Measurements from ENCODE around the gene ACO2.
"Not testable (repeated sequence)": the region's sequence is repeated elsewhere in the genome, so short reads cannot be mapped to it uniquely, and the experiment has no call there.

Gene ACO2

GRCh38 chr22:41548830-41549211 is 79.9 kb downstream of the ACO2 start:
- H3K4me3 ChIP-seq (replicated peaks; ENCODE audit: low read depth, low read length) = no peak overlapping the region
- TF ChIP-seq, protein P1, sequence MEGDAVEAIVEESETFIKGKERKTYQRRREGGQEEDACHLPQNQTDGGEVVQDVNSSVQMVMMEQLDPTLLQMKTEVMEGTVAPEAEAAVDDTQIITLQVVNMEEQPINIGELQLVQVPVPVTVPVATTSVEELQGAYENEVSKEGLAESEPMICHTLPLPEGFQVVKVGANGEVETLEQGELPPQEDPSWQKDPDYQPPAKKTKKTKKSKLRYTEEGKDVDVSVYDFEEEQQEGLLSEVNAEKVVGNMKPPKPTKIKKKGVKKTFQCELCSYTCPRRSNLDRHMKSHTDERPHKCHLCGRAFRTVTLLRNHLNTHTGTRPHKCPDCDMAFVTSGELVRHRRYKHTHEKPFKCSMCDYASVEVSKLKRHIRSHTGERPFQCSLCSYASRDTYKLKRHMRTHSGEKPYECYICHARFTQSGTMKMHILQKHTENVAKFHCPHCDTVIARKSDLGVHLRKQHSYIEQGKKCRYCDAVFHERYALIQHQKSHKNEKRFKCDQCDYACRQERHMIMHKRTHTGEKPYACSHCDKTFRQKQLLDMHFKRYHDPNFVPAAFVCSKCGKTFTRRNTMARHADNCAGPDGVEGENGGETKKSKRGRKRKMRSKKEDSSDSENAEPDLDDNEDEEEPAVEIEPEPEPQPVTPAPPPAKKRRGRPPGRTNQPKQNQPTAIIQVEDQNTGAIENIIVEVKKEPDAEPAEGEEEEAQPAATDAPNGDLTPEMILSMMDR (IDR thresholded peaks at IDR 0.05; ENCODE audit: low read depth, low read length, missing control alignments) = no peak
- DNase-seq (ENCODE audit: extremely low read depth, low read depth) = no peak

DNA sequence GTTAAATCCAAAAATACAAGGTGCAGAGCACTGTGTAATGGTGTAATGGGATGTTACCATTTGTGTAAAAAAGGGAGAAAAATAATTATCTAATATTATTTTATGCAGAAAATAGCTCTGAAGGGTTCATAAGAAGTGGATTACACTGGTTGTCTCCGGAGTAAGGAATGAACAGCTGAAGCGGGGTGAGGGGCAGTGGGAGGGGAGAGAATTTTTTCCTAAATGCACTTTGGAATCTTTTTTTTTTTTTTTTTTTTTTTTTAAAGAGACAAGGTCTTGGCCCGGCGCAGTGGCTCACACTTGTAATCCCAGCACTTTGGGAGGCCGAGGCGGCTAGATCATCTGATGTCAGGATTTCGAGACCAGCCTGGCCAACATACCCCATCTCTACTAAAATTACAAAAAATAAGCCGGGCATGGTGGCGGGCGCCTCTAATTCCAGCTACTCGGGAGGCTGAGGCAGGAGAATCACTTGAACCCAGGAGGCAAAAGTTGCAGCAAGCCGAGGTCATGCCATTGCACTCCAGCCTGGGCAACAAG is 82.1 kb downstream of the ACO2 start:
- DNase-seq (ENCODE audit: extremely low read depth, low read depth) = no peak
- H3K4me3 ChIP-seq (replicated peaks; ENCODE audit: low read depth, low read length) = no peak overlapping the region
- TF ChIP-seq, protein P1 (IDR thresholded peaks at IDR 0.05; ENCODE audit: low read depth, low read length, missing control alignments) = no peak

- no peak overlapping the region for H3K4me3 ChIP-seq (replicated peaks; ENCODE audit: low read depth, low read length)
- TF ChIP-seq, protein P1 (IDR thresholded peaks at IDR 0.05; ENCODE audit: low read depth, low read length, missing control alignments) = no peak
Measured at GRCh38 chr22:41551877-41552582, 83.1 kb downstream of the ACO2 start.

GRCh38 chr22:41555325-41555982 is 86.5 kb downstream of the ACO2 start:
- TF ChIP-seq, protein P1 (IDR thresholded peaks at IDR 0.05; ENCODE audit: low read depth, low read length, missing control alignments) = no peak
- DNase-seq (ENCODE audit: extremely low read depth, low read depth) = no peak
- H3K4me3 ChIP-seq (replicated peaks; ENCODE audit: low read depth, low read length) = no peak overlapping the region

More at GRCh38 chr22:41551877-41552582, 83.1 kb downstream of the ACO2 start:
- no peak for DNase-seq (ENCODE audit: extremely low read depth, low read depth)

DNA sequence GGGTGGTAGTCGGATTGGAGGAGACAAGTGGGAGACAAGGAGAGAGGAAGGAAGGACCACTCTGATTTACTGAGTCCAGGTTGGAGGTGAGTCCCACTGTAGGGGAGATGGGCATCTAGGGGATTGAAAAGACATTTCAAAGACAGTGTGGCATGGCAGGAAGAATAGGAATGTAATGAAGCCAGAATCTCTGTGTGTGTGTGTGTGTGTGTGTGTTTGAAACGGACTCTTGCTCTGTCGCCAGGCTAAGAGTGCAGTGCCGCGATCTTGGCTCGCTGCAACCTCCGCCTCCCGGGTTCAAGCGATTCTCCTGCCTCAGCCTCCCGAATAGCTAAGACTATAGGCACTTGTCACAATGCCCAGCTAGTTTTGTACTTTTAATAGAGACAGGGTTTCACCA is 87.6 kb downstream of the ACO2 start:
- TF ChIP-seq, protein P1 (IDR thresholded peaks at IDR 0.05; ENCODE audit: low read depth, low read length, missing control alignments) = no peak
- no peak for DNase-seq (ENCODE audit: extremely low read depth, low read depth)
- H3K4me3 ChIP-seq (replicated peaks; ENCODE audit: low read depth, low read length) = no peak overlapping the region

DNA sequence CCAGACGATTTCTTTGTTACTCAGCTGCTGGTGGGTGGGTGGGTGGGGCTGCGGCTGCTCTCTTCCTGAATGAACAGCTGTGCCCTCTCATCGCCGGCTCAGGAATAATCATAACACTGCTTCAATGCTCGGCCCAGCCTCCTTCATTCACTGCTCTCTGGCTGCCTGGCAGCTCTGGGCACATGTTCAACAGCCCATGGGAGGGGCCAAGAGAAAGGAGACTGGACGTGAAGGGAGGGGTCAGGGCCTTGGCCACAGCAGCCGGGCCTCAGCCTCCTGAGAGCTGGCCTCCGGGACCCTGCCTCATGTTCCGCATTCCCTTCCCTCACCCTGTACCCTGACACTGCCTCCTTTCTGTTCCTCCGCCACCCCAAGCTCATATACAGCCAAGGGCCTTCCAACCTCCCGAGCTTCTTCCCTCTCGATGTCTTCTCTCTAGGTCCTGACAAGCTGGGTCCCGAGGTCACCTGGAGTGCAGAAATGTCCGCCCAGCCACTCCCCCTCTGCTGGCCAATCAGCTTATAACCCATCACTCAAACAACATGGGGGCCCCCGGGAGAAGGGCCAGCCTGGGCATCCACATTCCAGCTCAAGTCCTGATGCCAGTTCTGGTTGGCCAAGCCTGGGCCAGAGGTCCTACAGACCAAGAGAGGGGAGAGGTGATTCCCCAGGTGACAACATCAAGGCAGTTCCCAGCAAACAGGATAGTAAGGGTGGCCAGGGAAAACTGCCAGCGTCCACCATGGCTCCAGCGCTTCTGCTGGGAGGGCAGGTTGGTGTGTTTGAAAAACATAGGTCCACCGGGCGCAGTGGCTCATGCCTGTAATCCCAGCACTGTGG is 88.7 kb downstream of the ACO2 start:
- TF ChIP-seq, protein P1 (IDR thresholded peaks at IDR 0.05; ENCODE audit: low read depth, low read length, missing control alignments) = no peak
- H3K4me3 ChIP-seq (replicated peaks; ENCODE audit: low read depth, low read length) = no peak overlapping the region
- no peak for DNase-seq (ENCODE audit: extremely low read depth, low read depth)

- H3K4me3 ChIP-seq (replicated peaks; ENCODE audit: low read depth, low read length); DNase-seq (ENCODE audit: extremely low read depth, low read depth): not testable (repeated sequence)
Measured at GRCh38 chr22:41558241-41558630, 89.3 kb downstream of the ACO2 start.

Data from HFF-Myc (cell line).